GM21786 (cell line): ENCODE measurements around the gene ACTL10.
"Not testable (repeated sequence)": the region's sequence is repeated elsewhere in the genome, so short reads cannot be mapped to it uniquely, and the experiment has no call there.

Experiments
- ATAC-seq: cut with Tn5 transposase; IDR thresholded peaks from one replicate; pipeline ENCODE4 v1.9.1; 2021; ENCODE audit not compliant: unreplicated experiment

Gene ACTL10

DNA sequence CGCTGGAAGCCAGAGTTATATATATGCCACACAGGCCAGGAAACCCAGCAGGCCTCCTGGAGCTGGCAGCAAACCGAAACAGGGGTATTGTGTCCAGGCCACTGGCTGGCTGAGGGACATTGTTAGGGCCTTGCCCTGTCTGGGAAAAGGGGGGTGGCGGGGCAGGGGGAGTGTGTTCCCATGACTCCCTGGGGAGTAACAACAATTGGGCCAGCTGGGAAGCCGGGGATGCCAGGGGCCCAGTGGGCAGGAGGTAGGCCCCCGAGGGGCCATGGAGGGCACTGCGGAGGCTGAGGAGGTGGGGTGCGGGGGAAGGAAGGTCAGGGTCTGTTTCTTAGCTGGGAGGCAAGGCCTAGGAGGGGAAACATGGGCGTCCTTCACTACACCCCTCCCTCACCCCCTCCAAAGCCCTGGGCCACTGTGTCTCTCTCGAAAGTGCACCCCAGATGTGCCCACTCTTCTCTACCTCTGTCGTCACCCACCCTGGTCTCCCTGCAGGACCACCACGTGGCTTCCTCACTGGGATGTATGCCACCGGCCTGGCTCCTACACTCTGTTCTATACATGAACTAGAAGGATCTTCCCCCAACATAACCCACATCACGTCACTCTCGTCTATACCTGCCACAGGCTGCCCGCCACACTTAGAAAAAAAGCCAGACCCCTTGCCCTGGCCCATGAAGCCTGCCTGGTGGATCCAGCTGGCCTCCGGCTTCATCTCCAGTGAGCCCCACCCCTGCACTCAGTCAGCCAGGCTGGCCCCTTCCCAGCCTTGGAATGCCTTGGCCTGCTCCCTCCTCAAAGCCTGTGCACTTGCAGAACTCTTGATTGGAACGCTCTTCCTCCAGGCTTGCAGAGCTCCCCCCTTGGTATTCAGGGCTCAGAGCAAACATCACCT, 27.2 kb downstream of the ACTL10 start:
- ATAC-seq = no peak

DNA sequence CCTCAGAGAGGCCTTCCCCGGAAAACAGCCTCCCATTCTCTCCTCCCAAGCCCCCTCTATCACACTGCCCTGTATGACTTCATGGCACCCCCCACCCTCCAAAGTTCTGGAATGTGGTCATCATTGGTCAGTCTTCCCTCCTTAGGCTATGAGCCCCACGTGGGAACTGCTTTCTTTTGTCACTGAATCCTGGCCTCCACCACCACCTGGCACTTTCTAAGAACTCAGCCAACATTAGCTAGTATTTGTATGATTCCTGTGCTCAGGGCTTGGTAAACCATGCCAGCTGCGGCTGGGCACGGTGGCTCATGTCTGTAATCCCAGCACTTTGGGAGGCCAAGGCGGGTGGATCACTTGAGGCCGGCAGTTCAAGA, 27.9 kb downstream of the ACTL10 start:
- ATAC-seq = no peak

DNA sequence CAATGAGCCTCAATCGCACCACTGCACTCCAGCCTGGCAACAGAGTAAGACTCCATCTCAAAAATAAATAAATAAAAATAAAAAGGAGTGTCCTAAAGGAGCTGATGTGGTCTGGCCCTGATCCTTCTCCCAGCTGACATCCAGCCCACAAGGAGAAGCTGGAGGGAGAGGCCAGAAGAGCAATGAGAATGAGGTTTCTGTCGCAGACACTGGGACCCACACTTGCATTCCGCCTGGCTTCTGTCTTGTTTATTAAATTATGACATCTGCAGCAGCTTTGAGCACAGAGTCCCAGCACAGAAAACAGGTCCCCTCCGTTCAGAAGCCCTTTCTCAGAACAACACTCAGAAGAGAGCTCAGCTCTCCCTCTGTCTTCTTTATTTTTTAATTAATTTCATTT, 29.7 kb downstream of the ACTL10 start:
- ATAC-seq = no peak

DNA sequence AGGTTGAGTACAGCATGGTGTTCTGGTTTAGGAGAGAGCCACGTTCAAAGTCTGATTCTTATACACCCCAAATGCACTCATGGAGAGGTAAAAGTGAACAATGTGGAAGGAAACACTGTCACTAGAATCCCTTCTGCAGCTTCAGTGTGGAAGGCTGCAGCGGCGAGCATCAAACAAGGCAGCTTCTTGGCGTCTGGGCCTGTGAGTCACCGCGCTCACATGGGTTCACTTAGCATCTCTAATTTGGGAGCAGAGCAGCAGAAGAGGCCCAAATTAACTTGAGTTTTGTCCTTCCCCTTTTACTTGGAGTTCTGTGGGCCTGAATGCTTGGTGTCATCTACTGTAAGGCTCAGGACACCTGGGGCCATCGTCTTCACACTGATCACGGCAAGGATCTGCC, 30.4 kb downstream of the ACTL10 start:
- ATAC-seq = no peak

DNA sequence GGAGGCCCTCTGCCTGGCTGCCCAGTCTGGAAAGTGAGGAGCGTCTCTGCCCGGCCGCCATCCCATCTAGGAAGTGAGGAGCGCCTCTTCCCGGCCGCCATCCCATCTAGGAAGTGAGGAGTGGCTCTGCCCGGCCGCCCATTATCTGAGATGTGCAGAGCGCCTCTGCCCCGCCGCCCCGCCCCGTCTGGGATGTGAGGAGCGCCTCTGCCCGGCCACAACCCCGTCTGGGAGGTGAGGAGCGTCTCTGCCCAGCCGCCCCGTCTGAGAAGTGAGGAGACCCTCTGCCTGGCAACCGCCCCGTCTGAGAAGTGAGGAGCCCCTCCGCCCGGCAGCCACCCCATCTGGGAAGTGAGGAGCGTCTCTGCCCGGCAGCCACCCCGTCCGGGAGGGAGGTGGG, 32.2 kb downstream of the ACTL10 start:
- not testable (repeated sequence) for ATAC-seq

DNA sequence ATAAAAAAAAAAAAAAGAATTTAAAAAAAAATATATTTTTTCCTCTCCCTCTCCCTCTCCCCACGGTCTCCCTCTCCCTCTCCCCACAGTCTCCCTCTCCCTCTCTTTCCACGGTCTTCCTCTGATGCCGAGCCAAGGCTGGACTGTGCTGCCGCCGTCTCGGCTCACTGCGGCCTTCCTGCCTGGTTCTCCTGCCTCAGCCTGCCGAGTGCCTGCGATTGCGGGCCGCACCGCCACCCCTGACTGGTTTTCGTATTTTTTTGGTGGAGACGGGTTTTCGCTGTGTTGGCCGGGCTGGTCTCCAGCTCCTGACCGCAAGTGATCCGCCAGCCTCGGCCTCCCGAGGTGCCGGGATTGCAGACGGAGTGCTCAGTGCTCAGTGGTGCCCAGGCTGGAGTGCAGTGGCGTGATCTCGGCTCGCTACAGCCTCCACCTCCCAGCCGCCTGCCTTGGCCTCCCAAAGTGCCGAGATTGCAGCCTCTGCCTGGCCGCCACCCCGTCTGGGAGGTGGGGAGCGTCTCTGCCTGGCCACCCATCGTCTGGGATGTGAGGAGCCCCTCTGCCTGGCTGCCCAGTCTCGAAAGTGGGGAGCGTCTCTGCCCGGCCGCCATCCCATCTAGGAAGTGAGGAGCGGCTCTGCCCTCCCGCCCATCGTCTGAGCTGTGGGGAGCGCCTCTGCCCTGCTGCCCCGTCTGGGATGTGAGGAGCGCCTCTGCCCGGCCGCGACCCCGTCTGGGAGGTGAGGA, 34.1 kb downstream of the ACTL10 start:
- not testable (repeated sequence) for ATAC-seq

DNA sequence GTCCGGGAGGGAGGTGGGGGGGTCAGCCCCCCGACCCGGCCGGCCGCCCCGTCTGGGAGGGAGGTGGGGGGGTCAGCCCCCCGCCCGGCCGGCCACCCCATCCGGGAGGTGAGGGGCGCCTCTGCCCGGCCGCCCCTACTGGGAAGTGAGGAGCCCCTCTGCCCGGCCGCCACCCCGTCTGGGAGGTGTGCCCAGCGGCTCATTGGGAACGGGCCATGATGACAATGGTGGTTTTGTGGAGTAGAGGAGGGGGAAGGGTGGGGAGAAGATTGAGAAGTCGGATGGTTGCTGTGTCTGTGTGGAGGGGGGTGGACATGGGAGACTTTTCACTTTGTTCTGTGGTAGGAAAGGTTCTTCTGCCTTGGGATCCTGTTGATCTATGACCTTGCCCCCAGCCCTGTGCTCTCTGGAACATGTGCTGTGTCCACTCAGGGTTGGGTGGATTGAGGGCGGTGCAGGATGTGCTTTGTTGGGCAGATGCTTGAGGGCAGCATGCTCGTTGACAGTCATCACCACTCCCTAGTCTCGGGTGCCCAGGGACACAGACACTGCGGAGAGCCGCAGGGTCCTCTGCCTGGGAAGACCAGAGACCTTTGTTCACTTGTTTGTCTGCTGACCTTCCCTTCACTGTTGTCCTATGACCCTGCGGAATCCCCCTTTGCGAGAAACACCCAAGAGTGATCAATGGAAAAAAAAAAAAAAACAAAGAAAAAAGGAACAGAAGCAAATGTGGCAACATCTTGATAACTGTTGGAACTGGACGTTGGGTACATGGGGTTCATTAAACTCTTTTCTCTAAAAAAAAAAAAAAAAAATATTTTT, 35.1 kb downstream of the ACTL10 start:
- no peak for ATAC-seq

DNA sequence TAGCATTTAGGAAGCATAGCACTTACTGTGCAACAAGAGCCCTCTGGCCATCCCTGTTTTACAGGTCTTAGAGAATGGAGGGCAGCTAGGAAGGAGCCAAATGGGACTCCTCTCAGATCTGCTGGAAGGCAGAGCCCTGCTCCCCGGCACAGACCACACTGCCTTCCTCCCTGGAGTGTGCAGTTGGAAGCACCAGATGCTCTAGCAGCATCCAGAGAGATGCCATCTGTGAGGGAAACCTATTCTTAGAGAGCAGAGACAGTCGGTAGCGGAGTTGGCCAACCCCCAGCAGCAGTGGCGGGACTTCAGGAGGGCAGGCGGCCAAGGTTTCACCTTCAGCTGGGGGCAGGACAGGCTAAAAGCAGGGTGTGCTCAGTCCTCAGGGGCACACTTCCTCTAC, 36.1 kb downstream of the ACTL10 start:
- no peak for ATAC-seq

DNA sequence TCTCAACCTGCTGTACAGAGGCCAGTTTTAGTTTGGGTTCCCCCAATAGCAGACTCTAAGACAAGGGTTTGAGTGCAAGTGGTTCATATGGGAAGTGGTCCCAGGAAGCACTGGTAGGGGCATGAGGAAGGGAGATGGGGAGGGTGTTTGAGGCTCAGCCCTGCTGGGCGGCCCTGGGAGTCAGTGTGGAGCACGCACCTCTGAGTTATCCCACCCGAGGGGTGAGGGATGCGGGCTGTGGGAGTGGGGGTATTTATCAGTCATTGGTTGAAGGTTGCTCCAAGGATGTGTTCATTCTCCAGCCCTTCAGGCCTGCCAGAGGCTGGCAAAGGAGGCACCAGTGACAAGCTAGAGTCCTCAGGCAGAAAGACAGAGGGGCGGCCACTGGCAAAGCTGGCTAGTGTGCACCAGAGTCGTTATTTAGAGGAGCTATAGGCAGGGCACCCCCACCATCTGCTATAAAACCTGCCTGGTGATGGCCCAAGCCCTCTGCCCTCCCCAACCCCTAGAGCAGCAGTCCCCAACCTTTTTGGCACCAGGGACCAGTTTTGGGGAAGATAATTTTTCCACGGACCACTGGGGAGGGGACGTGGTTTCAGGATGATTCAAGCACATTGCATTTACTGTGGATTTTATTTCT, 36.9 kb downstream of the ACTL10 start:
- no peak for ATAC-seq

DNA sequence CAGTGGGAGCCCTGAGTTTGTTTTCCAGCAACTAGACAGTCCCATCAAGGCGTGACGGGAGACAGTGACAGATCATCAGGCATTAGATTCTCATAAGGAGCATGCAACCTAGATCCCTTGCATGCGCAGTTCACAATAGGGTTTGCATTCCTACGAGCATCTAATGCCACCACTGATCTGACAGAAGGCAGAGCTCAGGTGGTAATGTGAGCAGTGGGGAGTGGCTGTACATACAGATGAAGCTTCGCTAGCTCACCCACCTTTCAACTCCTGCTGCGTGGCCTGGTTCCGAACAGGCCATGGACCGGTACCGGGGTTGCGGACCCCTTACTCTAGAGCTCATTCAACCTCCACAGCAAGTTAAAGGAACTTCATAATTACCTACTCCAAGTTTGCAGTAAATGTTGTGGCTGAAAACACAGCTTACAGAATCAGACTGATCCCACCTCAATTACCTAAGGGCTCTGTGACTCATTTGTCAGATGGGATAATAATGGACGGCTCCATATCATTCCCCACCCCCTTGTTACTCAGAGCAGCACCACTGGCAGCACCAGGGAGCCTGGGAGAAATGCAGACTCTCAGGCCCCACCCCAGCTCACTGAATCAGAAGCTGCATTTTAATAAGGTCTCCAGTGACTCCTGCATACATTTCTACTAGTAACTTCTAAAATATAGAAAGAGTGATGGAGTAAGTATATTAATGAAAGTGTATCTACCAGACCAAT, 37.6 kb downstream of the ACTL10 start:
- no peak for ATAC-seq

DNA sequence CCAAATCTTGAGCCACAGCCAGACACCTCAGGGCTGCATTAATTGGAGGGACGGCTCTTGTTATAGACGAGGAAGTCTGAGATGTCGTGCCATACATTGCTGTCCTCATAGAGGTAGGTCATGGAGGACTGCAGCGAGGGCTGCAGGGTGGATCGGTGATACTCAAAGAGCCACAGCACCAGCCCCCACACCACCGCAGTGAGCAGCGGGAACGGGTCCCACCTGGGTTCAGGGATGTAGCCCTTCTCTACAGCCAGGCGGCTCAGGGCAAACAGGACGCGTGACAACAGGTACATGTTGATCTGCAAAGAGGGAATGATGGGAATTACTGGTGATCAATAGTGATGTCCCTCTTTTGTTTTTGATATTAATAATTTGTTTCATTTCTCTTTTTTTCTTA, 40.9 kb downstream of the ACTL10 start:
- ATAC-seq = no peak

DNA sequence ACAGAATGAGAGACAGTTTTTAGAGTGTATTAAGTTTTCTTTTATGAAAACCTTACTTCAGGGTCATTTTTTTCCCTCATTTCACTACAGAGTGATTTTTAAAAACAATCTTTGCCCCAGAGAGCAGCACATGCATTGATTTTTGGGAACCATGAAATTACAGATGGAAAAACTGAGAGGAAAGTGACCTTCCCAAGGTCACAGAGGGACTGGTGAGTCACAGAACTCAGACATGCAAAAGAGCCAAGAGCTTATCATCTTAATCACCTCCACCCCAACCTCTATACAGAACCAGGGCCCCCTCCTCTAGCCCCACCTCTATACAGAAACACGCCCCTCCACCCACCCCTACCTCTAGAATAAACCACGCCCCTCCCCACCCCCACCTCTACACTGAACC, 42.7 kb downstream of the ACTL10 start:
- ATAC-seq = no peak

DNA sequence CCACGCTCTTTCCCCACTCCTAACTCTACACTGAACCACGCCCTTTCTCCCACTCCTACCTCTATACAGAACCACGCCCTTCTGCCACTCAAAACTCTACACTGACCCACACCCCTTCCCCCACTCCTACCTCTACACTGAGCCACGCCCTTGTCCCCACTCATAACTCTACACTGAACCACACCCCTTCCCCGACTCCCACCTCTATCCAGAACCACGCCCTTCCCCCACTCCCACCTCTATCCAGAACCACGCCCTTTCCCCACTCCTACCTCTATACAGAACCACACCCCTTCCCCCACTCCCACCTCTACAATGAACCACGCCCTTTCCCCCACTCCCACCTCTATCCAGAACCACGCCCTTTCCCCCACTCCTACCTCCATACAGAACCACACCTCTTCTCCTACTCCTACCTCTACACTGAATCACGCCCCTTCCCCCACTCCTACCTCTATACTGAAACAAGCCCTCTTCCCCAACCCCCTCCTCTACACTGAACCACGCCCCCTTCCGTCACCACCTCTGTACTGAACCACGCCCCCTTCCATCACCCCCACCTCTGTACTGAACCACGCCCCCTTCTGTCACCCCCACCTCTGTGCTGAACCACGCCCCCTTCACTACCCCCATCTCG, 43.3 kb downstream of the ACTL10 start:
- no peak for ATAC-seq

DNA sequence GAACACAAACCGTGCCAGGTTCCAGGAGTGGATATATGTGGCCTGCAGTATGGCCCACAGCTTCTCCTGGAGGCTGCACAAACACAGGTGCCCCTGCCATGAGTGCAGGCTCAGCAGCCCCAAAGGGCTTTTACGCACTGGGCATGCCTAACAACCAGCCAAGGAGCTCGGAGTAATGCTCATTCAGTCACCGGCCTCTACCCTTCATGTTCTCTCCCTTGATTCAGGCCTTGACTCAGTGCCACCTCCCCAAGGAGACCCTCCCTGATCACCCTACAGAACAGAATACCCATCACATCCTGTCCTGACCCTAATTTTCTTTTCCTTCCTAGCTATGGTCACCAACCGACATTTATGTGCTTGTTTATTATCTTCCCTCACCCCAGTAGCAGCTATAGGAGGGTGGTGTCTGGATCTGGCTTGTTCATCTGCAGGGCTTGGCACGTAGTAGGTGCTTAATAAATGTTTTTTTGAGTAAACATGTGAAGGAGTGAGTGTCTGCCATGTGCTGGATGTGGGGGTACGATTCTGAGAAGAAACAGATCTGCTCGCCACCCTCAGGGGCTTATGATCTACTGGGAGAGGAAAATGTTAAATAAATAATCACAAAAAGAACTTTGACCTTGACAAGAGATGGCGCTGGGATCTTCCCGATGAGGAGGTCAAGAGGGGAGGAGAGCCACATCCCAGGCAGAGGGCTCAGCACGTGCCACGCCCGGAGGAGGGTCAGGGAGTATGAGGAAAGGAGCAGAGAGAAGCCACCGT, 44.1 kb downstream of the ACTL10 start:
- no peak for ATAC-seq

DNA sequence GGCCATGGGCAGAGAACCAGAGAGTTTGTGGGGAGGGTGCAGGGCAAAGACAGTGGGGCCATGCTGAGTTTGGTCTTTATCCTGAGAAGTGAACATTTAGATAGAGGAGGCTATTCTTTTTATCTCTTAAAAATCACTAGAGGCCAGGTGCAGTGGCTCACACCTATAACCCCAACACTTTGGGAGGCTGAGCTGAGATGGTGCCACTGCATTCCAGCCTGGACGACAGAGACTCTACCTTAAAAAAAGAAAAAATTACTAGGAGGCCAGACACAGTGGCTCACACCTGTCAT, 44.6 kb downstream of the ACTL10 start:
- no peak for ATAC-seq

DNA sequence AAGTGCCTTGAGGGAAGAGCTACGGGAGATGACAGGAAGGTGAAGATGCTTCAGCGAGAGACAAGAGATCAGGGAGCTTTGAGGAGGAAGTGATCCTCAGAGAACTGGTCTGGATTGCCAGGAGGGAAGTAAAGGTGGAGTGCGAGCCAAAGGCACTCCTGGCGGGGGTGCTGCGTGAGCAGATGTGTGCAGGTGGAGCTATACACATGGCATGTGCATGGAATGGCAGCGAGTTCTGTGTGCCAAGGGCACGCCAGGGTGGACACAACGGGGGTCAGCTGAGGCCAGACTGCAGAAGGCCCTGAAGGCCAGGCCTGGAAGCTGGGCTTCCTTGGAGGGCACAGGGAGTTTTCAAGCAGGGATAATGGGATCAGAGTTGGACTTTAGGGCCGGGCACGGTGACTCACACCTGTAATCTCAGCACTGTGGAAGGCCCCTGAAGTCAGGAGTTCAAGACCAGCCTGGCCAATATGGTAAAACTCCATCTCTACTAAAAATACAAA, 47.2 kb downstream of the ACTL10 start:
- ATAC-seq = no peak

DNA sequence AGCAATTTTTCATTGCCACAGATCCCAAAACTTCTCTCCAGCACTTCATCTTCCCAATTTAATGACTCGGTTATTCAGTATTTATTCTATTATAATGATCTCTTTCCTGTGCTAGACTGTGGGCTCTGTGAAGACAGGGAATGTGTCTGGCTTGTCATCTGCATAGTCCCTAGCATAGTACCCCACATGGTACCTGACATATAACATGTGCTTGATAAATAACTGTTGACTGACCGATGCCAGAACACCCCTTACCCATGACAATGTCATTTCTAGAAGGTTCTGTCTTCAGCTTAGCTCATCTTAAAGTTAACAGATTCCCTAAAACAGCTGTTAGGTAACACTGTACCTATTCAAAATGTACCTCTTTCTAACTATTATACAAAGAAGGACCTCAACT, 49.8 kb downstream of the ACTL10 start:
- no peak for ATAC-seq
